MCF 10A (cell line): ENCODE data around the gene HTN3. TPM values are rescaled to one million over a fixed set of nuclear protein-coding genes. Genes with fewer than 3 reads are reported as not detected.
"Not testable (repeated sequence)": the region's sequence is repeated elsewhere in the genome, so short reads cannot be mapped to it uniquely, and the experiment has no call there.

Experiments used
- Bru-seq: library from RNA; stranded (reverse); fragments of 400-500 nt; gene quantifications from one replicate; lab custom pipeline; 2021; lab: Mats Ljungman, UMichigan
- BruChase-seq, 2 experiments: library from RNA; stranded (reverse); fragments of 400-500 nt; gene quantifications; one replicate each; lab custom pipeline; 2021; lab: Mats Ljungman, UMichigan
- BruUV-seq: library from RNA; stranded (reverse); fragments of 400-500 nt; replicated peaks from 2 replicates; lab custom pipeline; 2021; lab: Mats Ljungman, UMichigan
- CTCF ChIA-PET: fragments of 300-600 bp; sonication (Branson Sonifier 250); formaldehyde crosslinking; extraction: SDS; loops from one replicate; lab custom pipeline; 2021; ENCODE audit warnings: antibody characterized with exemption, inconsistent platforms; lab: Yijun Ruan, JAX
- POLR2A ChIA-PET: fragments of 300-600, 350-650 bp; sonication (Branson Sonifier 250); formaldehyde crosslinking; extraction: SDS; loops from one replicate; lab custom pipeline; 2020; ENCODE audit warnings: antibody characterized with exemption, inconsistent platforms; lab: Yijun Ruan, JAX
- DNase-seq: peaks from one replicate; pipeline ENCODE4 v3.0.0-alpha.2; 2018; ENCODE audit not compliant: unreplicated experiment
- H3K27ac Mint-ChIP-seq: one replicate; pipeline ENCODE4 v1.8.0; 2022; ENCODE audit warnings: mild to moderate bottlenecking, low read depth, mixed read lengths; ENCODE audit not compliant: unreplicated experiment
- H3K27me3 Mint-ChIP-seq: one replicate; pipeline ENCODE4 v1.8.0; 2022; ENCODE audit warnings: mixed read lengths; ENCODE audit not compliant: insufficient read depth, unreplicated experiment
- H3K36me3 Mint-ChIP-seq: one replicate; pipeline ENCODE4 v1.8.0; 2022; ENCODE audit warnings: mild to moderate bottlenecking, moderate library complexity, mixed read lengths; ENCODE audit not compliant: insufficient read depth, unreplicated experiment
- H3K4me1 Mint-ChIP-seq: one replicate; pipeline ENCODE4 v1.8.0; 2022; ENCODE audit warnings: mixed read lengths; ENCODE audit not compliant: insufficient read depth, unreplicated experiment
- H3K4me3 Mint-ChIP-seq: one replicate; pipeline ENCODE4 v1.8.0; 2022; ENCODE audit warnings: mild to moderate bottlenecking, moderate library complexity, mixed read lengths; ENCODE audit not compliant: unreplicated experiment
- H3K9me3 Mint-ChIP-seq: one replicate; pipeline ENCODE4 v1.8.0; 2022; ENCODE audit warnings: mixed read lengths; ENCODE audit not compliant: unreplicated experiment
- intact Hi-C: fragments of 100-400 bp; cut with micrococcal nuclease; formaldehyde crosslinking; loops from 2 replicates; pipeline ENCODE4 v1.14.1; 2022
- long read RNA-seq: library from polyadenylated mRNA; stranded (forward); transcript quantifications from one replicate; pipeline ENCODE4 v2.0.0, GENCODE V29; 2022
- total RNA-seq: library from RNA; stranded (reverse); gene quantifications from 2 replicates; pipeline ENCODE4 v1.2.3, GENCODE V29; 2022
- TF ChIP-seq, protein P1 (sequence below): fragments of 200-600 bp; IDR thresholded peaks from one replicate; pipeline ENCODE4 v1.8.0; 2022; ENCODE audit warnings: antibody characterized with exemption, mild to moderate bottlenecking; ENCODE audit not compliant: unreplicated experiment

HTN3 gene
- not detected in 2 replicates for total RNA-seq
- Bru-seq, nascent RNA = not detected
- BruChase-seq, experiment 1, labeled RNA remaining after a 6-hour chase = not detected
- not detected for BruChase-seq, experiment 2, labeled RNA remaining after a 2-hour chase
- long read RNA-seq = 0 reads

DNA sequence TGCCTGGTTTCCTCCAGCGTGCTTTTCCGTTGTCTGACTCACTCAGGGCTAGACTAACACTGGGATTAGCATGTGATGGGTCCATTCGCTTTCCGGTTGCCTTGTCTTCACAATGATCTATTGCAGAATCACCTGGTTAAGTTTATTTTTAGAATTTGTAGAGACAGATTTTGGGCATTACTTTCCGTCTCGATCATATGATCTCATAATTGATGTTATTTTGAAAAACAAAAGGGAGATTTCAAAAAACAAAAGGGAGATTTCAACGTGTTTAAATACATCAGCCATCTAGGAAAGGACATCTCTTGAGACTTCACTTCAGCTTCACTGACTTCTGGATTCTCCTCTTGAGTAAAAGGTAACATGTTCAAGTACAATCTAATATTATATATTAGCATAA, at the start of gene HTN3:
Gene HTN3, plus strand, starts transcription at position 301 of the 400 bp plus-strand sequence. CDS start 2,282 bp downstream, outside the sequence.
- CTCF ChIA-PET, POLR2A ChIA-PET, intact Hi-C loops: not testable (repeated sequence)

DNA sequence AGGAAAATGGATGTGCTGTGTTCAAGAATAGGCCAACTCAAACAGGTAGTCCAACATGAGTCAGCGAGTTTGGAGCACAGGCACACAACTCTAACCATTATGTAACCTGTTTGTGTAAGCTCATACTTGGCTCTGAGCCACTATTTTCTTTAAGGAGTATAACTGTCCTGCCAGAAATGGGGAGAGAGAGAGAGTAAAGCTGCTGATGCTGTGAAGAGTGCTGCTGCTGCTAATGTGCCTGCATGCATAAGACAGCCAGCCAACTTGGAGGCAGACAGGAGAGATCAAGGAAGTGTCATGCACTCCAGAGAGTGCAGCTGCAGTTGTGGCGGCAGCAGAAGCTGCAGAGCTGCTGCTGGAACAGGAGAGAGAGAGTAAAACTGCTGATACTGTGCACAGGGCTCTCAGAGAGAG, 44.2 kb upstream of the HTN3 start:
- Mint-ChIP-seq H3K9me3 (no peaks in the 10 kb centered on the region), H3K4me3 (no peak overlapping the region), H3K36me3 (no peaks in the 10 kb centered on the region), H3K4me1 (peaks cover 6% of the 10 kb centered on the region), H3K27ac (no peak overlapping the region), H3K27me3 (peaks cover 20% of the 10 kb centered on the region)
- peak; percentile 91 for DNase-seq
- CTCF ChIA-PET = no interaction called here
- POLR2A ChIA-PET = interaction anchor here (0.6 to 1.4 kb wide), 3 partner anchors 9 to 916 kb away, joined by 3 to 4 read pairs (median 3); partner anchors contain the start of gene SULT1E1
- no TSS peak for BruUV-seq
- TF ChIP-seq, protein P1, sequence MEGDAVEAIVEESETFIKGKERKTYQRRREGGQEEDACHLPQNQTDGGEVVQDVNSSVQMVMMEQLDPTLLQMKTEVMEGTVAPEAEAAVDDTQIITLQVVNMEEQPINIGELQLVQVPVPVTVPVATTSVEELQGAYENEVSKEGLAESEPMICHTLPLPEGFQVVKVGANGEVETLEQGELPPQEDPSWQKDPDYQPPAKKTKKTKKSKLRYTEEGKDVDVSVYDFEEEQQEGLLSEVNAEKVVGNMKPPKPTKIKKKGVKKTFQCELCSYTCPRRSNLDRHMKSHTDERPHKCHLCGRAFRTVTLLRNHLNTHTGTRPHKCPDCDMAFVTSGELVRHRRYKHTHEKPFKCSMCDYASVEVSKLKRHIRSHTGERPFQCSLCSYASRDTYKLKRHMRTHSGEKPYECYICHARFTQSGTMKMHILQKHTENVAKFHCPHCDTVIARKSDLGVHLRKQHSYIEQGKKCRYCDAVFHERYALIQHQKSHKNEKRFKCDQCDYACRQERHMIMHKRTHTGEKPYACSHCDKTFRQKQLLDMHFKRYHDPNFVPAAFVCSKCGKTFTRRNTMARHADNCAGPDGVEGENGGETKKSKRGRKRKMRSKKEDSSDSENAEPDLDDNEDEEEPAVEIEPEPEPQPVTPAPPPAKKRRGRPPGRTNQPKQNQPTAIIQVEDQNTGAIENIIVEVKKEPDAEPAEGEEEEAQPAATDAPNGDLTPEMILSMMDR = no peak
- intact Hi-C loops = no loop called here

More for the DNA sequence above, at the start of gene HTN3:
- H3K4me1 Mint-ChIP-seq, H3K4me3 Mint-ChIP-seq, BruUV-seq, DNase-seq, H3K9me3 Mint-ChIP-seq, H3K36me3 Mint-ChIP-seq, H3K27ac Mint-ChIP-seq: not testable (repeated sequence)
- H3K27me3 Mint-ChIP-seq = peaks cover 40% of the 10 kb centered on the region

DNA sequence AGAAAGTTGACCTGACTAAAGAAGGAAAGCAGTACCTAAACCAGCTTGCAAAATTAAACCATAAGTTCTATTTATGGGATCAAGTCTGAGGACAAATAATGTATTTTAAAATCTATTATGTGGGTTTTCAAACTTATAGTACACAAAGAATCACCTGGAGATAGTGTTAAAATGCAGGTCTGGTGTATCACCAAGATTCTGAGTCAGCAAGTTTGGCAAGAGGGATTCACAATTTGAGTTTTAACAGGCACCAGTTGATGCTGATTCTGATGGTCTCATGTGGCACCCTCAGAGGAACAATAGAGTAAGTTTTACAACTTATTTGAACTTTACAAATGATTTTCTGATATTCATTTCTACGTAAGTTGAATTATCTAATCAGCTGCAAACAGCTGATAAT, 41.6 kb upstream of the HTN3 start:
- no peaks in the 10 kb centered on the region for H3K9me3 Mint-ChIP-seq
- H3K27ac Mint-ChIP-seq = no peak overlapping the region
- intact Hi-C loops = no loop called here
- no peaks in the 10 kb centered on the region for H3K36me3 Mint-ChIP-seq
- ChIA-PET CTCF (interaction anchor here (0.6 kb wide), 2 partner anchors 417 to 990 kb away, joined by 3 read pairs; no protein-coding TSS in a partner anchor), POLR2A (no interaction called here)
- no peak for DNase-seq
- H3K27me3 Mint-ChIP-seq = peaks cover 20% of the 10 kb centered on the region
- H3K4me1 Mint-ChIP-seq = peaks cover 6% of the 10 kb centered on the region
- TF ChIP-seq, protein P1 = no peak
- no TSS peak for BruUV-seq
- H3K4me3 Mint-ChIP-seq = no peak overlapping the region

DNA sequence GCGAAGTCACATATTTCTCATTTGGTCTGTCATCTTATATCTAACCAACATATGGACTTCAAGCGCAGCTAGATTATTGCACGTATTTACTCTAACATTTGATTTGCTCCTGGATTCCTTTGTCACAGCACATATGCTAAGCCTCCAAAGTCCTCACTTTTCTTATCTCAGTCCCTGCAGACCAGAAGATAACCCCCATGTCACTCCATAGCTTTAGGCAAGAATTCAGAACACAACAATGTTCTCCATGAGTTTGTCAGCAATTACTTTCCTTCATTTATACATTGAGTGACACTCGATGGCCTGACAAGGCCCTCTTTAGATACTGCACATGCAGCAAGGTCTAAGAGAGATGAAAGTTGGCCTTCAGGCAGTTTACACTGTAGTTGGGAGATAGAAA, 37.2 kb upstream of the HTN3 start:
- no peaks in the 10 kb centered on the region for H3K36me3 Mint-ChIP-seq
- intact Hi-C loops = no loop called here
- TF ChIP-seq, protein P1 = no peak
- DNase-seq = no peak
- H3K9me3 Mint-ChIP-seq = no peaks in the 10 kb centered on the region
- H3K4me1 Mint-ChIP-seq = no peaks in the 10 kb centered on the region
- H3K27ac Mint-ChIP-seq = no peak overlapping the region
- POLR2A ChIA-PET = no interaction called here
- no TSS peak for BruUV-seq
- CTCF ChIA-PET = no interaction called here
- H3K4me3 Mint-ChIP-seq = no peak overlapping the region
- peaks cover 43% of the 10 kb centered on the region for H3K27me3 Mint-ChIP-seq
